HL-60/S4 treated with retinoic acid at 250 ng/mL for 4 days and 3 days (cell line): ENCODE data around the gene POLR1H.

ENCODE experiments used
- in situ Hi-C: fragments of 300-500 bp; cut with MboI; formaldehyde crosslinking; loops from 2 replicates; pipeline ENCODE4 v1.7.0; 2022; ENCODE audit warnings: low sequenced_read_pairs

Gene POLR1H

GRCh38 chr6:30060606-30061091, 416 bp upstream of the POLR1H start:
- in situ Hi-C loops, result no loop called here

GRCh38 chr6:30061858-30062458, 893 bp downstream of the POLR1H start:
- in situ Hi-C loops, result no loop called here

- in situ Hi-C loops, result no loop called here
Measured at GRCh38 chr6:30062471-30063178, 1.6 kb downstream of the POLR1H start.

GRCh38 chr6:30063315-30063714, 2.2 kb downstream of the POLR1H start:
- in situ Hi-C loops, result no loop called here

GRCh38 chr6:30066082-30066481, 5.0 kb downstream of the POLR1H start:
- in situ Hi-C loops, result no loop called here

GRCh38 chr6:30066577-30067459, 5.8 kb downstream of the POLR1H start, which contains the start of gene PPP1R11:
Gene PPP1R11, plus strand, starts transcription at chr6:30067198. Its CDS starts 213 bp downstream, at chr6:30067411.
- in situ Hi-C loops, result no loop called here

GRCh38 chr6:30067460-30068139, 6.5 kb downstream of the POLR1H start:
- in situ Hi-C loops, result no loop called here

GRCh38 chr6:30071081-30071818, 10.2 kb downstream of the POLR1H start:
- in situ Hi-C loops, result no loop called here

GRCh38 chr6:30071858-30072257, 10.8 kb downstream of the POLR1H start:
- in situ Hi-C loops, result no loop called here

GRCh38 chr6:30073489-30074235, 12.6 kb downstream of the POLR1H start:
- in situ Hi-C loops, result no loop called here

GRCh38 chr6:30074331-30075093, 13.4 kb downstream of the POLR1H start:
- in situ Hi-C loops, result no loop called here

GRCh38 chr6:30075094-30075789, 14.2 kb downstream of the POLR1H start, which contains the start of gene RNF39:
Gene RNF39, minus strand, starts transcription at chr6:30075769. Its CDS starts 184 bp downstream, at chr6:30075585.
- in situ Hi-C loops, result no loop called here

- in situ Hi-C loops, result no loop called here
Measured at GRCh38 chr6:30075790-30076732, 15.0 kb downstream of the POLR1H start.

GRCh38 chr6:30077218-30077617, 16.2 kb downstream of the POLR1H start:
- in situ Hi-C loops, result no loop called here

- in situ Hi-C loops, result no loop called here
Measured at GRCh38 chr6:30087876-30088275, 26.8 kb downstream of the POLR1H start.

GRCh38 chr6:30091577-30092381, 30.7 kb downstream of the POLR1H start:
- in situ Hi-C loops, result no loop called here
